Vagina (tissue), 2 donors: ENCODE results near the gene SCAF4.

Experiments used
- POLR2A ChIP-seq, 2 donors: fragments of 450-650 bp; IDR thresholded peaks; one replicate each; pipeline ENCODE4 v1.6.1; 2017; ENCODE audit warnings: antibody characterized with exemption in 2 of 2, mild to moderate bottlenecking in 2 of 2, moderate library complexity in 2 of 2
- POLR2AphosphoS5 ChIP-seq, 2 donors: sonication (generic); formaldehyde crosslinking; IDR thresholded peaks; one replicate each; pipeline ENCODE4 v1.9.0; 2017; ENCODE audit warnings: antibody characterized with exemption in 2 of 2, mild to moderate bottlenecking in 2 of 2, low read depth in 1 of 2; ENCODE audit not compliant: insufficient read depth in 1 of 2
- TF ChIP-seq, protein P1 (sequence below), 3 experiments: fragments of 450-650 bp in 2 of 3; fragments of 200-600 bp in 1 of 3; sonication (generic) in 1 of 3; IDR thresholded peaks; one replicate each; pipeline ENCODE4 v1.5.1; 2017 to 2019; ENCODE audit warnings: antibody characterized with exemption in 3 of 3, mild to moderate bottlenecking in 2 of 3, moderate library complexity in 2 of 3

GRCh38 chr21:31667639-31668038, 64.3 kb downstream of the SCAF4 start:
- TF ChIP-seq POLR2AphosphoS5 (IDR thresholded peaks at IDR 0.05; ENCODE audit: insufficient read depth in 1 of 2, low read depth in 1 of 2) (no peak), POLR2A (IDR thresholded peaks at IDR 0.05) (no peak)
- TF ChIP-seq, protein P1, sequence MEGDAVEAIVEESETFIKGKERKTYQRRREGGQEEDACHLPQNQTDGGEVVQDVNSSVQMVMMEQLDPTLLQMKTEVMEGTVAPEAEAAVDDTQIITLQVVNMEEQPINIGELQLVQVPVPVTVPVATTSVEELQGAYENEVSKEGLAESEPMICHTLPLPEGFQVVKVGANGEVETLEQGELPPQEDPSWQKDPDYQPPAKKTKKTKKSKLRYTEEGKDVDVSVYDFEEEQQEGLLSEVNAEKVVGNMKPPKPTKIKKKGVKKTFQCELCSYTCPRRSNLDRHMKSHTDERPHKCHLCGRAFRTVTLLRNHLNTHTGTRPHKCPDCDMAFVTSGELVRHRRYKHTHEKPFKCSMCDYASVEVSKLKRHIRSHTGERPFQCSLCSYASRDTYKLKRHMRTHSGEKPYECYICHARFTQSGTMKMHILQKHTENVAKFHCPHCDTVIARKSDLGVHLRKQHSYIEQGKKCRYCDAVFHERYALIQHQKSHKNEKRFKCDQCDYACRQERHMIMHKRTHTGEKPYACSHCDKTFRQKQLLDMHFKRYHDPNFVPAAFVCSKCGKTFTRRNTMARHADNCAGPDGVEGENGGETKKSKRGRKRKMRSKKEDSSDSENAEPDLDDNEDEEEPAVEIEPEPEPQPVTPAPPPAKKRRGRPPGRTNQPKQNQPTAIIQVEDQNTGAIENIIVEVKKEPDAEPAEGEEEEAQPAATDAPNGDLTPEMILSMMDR (IDR thresholded peaks at IDR 0.05), result no peak
